NCI-H510A treated with DMSO at 0.1 percent for 48 hours (cell line): Measurements from ENCODE around the gene TBX1.
"Not testable (repeated sequence)": the region's sequence is repeated elsewhere in the genome, so short reads cannot be mapped to it uniquely, and the experiment has no call there.

Experiments used
- DNase-seq: peaks from one replicate; lab custom pipeline; 2025; lab: John Stamatoyannopoulos, UW

TBX1 gene

GRCh38 chr22:19765477-19766239, 5.1 kb downstream of the TBX1 start:
- DNase-seq, result no peak

GRCh38 chr22:19766240-19766510, 5.6 kb downstream of the TBX1 start:
- no peak for DNase-seq

GRCh38 chr22:19766511-19767426, 6.2 kb downstream of the TBX1 start:
- DNase-seq, result no peak

DNA sequence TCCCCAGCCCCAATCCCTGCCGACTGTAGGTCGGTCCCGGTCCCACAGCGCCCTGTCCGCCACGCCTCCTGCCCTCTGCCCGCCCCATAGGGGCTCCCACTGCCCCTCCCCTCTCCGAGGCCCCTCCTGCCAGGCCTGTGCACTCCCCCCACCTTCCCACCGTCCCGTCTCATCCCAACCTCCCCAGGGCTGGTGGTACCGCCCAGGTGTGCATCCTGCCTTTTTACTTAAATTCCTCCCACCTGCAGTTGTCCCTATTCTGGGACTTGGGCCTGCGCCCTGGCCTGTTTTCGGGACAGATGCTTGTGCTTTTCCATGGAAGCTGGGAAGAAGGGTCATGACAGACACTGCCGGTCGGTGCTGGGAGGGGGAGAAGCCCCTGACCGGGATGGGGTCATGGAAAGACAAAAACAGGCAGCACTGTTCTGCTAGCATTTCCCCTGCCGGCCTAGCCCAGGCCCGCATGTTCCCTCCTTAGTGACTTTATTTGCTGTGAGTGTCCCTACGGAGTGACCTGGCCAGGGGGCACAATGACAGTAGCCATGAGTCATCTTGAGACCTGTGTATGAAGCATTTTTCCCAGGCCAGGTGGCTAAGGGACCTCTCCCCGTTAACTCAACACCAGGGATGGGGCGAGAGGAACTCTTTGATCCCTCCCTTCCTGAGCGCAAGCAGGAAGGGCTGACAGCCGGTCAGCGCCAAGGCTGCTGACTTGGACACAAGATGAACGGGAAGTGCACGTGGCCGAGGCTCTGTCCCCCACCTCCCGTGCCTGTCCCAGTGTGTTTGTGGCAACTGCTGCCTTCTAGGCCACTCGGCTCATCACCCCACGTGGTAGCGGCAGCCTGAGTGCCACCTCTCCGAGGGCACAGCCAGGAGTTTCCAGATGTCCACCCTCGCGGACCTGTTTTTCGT, 7.1 kb downstream of the TBX1 start:
- DNase-seq, result no peak

GRCh38 chr22:19769393-19769715, 8.8 kb downstream of the TBX1 start:
- DNase-seq, result no peak

DNA sequence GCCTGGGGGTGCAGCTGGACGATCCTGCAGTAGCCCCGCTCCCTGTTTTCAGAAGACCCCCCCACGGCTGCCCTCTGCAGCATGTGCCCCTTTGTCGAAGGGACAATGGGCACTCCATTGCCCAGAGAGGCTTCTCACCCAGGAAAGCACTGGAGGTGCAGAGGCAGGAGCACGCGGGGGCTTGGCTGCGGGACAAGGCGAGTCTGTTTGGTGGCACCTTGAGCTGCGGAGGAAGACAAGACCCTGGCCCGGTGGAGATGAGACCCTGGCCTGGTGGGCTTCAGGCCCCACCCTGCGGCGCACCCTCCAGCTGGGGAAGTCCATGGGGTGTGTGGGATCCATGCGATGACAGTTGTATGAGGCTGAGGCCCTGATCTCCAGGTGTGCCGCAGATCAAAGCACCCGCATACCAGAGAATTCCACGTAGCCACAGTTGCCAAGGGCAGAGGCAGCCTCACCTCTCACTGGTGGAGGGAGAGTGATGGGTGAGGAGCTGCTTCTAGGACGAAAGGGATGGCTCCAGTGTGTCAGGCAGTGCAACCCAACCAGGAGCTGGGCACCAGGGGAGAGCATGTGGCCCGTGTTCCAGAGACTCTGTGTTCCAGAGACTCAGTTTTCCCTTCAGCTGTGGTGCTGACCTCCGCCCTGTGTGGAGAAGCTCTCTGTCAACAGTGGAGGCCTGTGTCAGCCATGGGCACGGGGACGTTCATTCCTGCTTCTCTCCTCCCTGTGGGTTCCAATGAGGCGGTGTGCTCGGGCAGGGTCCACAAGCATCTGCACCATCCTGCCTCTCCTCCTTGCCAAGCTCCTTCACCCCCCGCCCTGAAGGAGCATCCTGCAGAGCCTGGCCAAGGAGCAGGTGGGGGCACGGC, 10.0 kb downstream of the TBX1 start:
- no peak for DNase-seq

DNA sequence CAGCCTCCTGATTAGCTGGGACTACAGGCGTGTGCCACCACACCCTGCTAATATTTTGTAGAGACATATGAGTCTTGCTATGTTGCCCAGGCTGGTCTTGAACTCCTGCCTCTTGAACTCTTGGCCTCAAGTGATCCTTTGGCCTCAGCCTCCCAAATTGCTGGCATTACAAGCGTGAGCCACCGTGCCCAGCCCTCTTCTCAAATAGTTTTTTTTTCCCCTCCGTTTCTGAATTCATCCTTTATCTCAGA, 11.8 kb downstream of the TBX1 start:
- DNase-seq, result no peak

DNA sequence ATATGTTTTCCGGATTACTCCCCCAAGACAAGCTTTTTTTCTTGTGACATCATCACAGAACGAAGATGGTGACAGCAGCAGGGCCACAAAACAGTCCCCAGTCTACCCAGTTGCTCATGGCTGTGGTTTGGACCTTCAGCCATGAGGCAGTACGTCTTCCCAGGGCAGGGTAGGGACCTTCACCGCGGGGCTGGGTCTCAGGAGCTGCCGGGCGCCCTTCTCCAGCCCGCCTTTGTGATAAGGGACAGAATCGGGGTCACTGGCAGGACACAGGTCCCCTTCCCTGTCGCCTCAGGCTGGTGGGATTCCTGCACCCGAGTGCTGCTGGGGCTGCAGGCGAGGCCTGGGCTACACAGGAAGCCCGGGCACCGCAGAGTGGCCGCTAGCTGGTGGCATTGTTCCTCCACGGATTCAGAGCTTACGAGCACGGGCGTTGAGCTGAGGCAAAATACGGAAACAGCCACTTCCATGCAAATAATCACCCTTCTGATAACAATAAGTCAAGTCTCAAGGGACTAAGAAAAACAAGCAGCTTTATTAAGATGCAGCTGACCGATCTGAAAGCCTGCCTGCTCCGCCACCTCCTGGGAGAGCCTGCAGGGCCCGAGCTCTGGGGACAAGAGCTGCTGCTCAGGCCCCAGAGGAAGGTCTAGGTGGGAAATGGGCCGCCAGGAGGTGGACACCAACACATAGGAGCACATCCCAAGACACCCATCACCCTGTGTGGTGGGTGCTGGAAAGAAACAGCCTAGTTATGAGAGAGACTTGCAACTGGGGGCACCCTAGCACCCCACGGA, 12.3 kb downstream of the TBX1 start:
- no peak for DNase-seq

- DNase-seq, result no peak
Measured at GRCh38 chr22:19773470-19774040, 13.0 kb downstream of the TBX1 start.

GRCh38 chr22:19774628-19775027, 14.1 kb downstream of the TBX1 start:
- DNase-seq, result no peak

GRCh38 chr22:19775496-19776325, 15.1 kb downstream of the TBX1 start:
- DNase-seq, result no peak

GRCh38 chr22:19776433-19777031, 16.0 kb downstream of the TBX1 start:
- no peak for DNase-seq

DNA sequence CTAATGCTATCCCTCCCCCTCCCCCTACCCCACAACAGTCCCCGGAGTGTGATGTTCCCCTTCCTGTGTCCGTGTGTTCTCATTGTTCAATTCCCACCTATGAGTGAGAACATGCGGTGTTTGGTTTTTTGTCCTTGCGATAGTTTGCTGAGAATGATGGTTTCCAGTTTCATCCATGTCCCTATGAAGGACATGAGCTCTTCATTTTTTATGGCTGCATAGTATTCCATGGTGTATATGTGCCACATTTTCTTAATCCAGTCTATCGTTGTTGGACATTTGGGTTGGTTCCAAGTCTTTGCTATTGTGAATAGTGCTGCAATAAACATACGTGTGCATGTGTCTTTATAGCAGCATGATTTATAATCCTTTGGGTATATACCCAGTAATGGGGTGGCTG, 16.6 kb downstream of the TBX1 start:
- not testable (repeated sequence) for DNase-seq

- DNase-seq, result no peak
Measured at GRCh38 chr22:19779011-19779421, 18.4 kb downstream of the TBX1 start.

GRCh38 chr22:19779685-19780268, 19.2 kb downstream of the TBX1 start:
- no peak for DNase-seq

GRCh38 chr22:19782533-19782932, 22.0 kb downstream of the TBX1 start:
- no peak for DNase-seq

GRCh38 chr22:19783586-19784383, 23.2 kb downstream of the TBX1 start:
- DNase-seq, result no peak
